HL-60 (cell line): ENCODE results near the gene FLOT1.

Experiments
- DNase-seq, 2 experiments: peaks; one replicate each; pipeline ENCODE4 v3.0.0-alpha.2; 2010 to 2020; ENCODE audit warnings: low read depth in 1 of 2, low spot score in 1 of 2
- H3K27ac ChIP-seq: fragments of 250-450 bp; sonication (Bioruptor Pico); replicated peaks from 2 replicates; pipeline ENCODE4 v1.5.1; 2020; ENCODE audit warnings: mild to moderate bottlenecking, moderate library complexity
- H3K27me3 ChIP-seq: fragments of 250-450 bp; sonication (Bioruptor Pico); 2 replicates; pipeline ENCODE4 v1.5.1; 2021; ENCODE audit warnings: mild to moderate bottlenecking, moderate library complexity; ENCODE audit not compliant: insufficient read depth, poor library complexity, severe bottlenecking
- H3K4me3 ChIP-seq: replicated peaks from 2 replicates; pipeline ENCODE4 v1.5.1; 2011; ENCODE audit warnings: mild to moderate bottlenecking, control low read depth, low read length; ENCODE audit not compliant: insufficient read depth
- GABPA ChIP-seq: IDR thresholded peaks from 2 replicates; pipeline ENCODE4 v1.6.1; 2012; ENCODE audit warnings: low read depth
- POLR2AphosphoS5 ChIP-seq: IDR thresholded peaks from 2 replicates; pipeline ENCODE4 v1.6.1; 2012; ENCODE audit warnings: low read depth
- SPI1 ChIP-seq: IDR thresholded peaks from 2 replicates; pipeline ENCODE4 v1.6.1; 2012; ENCODE audit warnings: low read depth, mild to moderate bottlenecking, borderline replicate concordance
- long read RNA-seq: library from polyadenylated mRNA; unstranded; transcript quantifications from one replicate; pipeline ENCODE4 v2.0.0, GENCODE V29; 2020
- TF ChIP-seq, protein P1 (sequence below): IDR thresholded peaks from one replicate; pipeline ENCODE4 v1.5.1; 2011; ENCODE audit warnings: low read length, control low read depth, inconsistent platforms; ENCODE audit not compliant: insufficient read depth
- TF ChIP-seq, protein P2 (sequence below): IDR thresholded peaks from 2 replicates; pipeline ENCODE4 v1.6.1; 2012; ENCODE audit warnings: low read depth; ENCODE audit not compliant: insufficient replicate concordance

FLOT1 gene, protein sequence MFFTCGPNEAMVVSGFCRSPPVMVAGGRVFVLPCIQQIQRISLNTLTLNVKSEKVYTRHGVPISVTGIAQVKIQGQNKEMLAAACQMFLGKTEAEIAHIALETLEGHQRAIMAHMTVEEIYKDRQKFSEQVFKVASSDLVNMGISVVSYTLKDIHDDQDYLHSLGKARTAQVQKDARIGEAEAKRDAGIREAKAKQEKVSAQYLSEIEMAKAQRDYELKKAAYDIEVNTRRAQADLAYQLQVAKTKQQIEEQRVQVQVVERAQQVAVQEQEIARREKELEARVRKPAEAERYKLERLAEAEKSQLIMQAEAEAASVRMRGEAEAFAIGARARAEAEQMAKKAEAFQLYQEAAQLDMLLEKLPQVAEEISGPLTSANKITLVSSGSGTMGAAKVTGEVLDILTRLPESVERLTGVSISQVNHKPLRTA
- long read RNA-seq, transcript FLOT1-201 (13 exons, 1,912 nt), result major isoform, 75 of 107 reads
- long read RNA-seq, partial matches to known transcripts, result 4 of 107 reads
- long read RNA-seq, other reads (novel, unspliced or antisense), result 28 of 107 reads

DNA sequence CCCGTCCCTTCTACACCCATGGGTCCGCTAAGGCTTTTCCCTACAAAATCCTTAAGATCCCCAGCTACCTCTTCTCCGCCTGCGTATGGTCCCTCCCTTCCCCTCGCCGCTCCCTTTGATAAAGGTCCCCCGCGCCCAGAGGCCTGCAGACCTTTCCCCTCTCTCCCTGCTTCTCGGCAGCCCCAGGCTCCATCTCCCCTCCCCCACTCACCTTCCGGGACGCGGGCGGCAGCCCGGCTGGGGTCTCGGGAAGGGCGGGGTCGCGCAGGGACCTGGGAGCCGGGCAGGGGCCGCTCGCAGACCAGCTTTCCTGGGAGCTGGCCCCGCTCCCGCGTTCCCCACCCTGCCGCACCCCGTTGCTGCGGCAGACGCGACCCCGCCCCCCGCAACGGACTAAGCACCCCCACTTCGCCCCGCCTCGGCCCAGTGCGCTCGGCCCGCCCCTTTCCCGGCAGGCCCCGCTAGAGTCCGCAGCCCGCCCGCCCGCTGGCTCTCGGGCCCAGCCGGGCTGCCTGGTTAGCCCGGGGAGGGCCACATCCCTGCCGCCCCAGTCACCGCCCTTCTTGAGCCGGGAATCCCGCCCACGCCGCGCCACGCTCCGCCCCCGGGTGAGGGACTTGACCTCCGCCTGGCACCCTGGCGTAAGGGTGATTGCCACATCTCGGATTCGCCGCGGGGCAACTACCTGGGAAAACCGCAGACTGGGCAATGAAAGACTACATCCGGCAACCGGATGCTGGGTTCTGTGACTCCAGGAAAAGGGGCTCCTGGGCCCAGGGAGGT, at the start of gene FLOT1:
Gene FLOT1 (minus strand): TSS at position 372 of the 783 bp plus-strand sequence. CDS start 498 bp downstream, outside the sequence.
- peak within 1 kb of the TSS; percentile 84 for H3K4me3 ChIP-seq
- TF ChIP-seq GABPA, result peak; percentile 24; the same call in 1 of the 2 replicates
- TF ChIP-seq, protein P1, sequence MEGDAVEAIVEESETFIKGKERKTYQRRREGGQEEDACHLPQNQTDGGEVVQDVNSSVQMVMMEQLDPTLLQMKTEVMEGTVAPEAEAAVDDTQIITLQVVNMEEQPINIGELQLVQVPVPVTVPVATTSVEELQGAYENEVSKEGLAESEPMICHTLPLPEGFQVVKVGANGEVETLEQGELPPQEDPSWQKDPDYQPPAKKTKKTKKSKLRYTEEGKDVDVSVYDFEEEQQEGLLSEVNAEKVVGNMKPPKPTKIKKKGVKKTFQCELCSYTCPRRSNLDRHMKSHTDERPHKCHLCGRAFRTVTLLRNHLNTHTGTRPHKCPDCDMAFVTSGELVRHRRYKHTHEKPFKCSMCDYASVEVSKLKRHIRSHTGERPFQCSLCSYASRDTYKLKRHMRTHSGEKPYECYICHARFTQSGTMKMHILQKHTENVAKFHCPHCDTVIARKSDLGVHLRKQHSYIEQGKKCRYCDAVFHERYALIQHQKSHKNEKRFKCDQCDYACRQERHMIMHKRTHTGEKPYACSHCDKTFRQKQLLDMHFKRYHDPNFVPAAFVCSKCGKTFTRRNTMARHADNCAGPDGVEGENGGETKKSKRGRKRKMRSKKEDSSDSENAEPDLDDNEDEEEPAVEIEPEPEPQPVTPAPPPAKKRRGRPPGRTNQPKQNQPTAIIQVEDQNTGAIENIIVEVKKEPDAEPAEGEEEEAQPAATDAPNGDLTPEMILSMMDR, result no peak
- peak; percentile 79 for TF ChIP-seq POLR2AphosphoS5
- TF ChIP-seq, protein P2, sequence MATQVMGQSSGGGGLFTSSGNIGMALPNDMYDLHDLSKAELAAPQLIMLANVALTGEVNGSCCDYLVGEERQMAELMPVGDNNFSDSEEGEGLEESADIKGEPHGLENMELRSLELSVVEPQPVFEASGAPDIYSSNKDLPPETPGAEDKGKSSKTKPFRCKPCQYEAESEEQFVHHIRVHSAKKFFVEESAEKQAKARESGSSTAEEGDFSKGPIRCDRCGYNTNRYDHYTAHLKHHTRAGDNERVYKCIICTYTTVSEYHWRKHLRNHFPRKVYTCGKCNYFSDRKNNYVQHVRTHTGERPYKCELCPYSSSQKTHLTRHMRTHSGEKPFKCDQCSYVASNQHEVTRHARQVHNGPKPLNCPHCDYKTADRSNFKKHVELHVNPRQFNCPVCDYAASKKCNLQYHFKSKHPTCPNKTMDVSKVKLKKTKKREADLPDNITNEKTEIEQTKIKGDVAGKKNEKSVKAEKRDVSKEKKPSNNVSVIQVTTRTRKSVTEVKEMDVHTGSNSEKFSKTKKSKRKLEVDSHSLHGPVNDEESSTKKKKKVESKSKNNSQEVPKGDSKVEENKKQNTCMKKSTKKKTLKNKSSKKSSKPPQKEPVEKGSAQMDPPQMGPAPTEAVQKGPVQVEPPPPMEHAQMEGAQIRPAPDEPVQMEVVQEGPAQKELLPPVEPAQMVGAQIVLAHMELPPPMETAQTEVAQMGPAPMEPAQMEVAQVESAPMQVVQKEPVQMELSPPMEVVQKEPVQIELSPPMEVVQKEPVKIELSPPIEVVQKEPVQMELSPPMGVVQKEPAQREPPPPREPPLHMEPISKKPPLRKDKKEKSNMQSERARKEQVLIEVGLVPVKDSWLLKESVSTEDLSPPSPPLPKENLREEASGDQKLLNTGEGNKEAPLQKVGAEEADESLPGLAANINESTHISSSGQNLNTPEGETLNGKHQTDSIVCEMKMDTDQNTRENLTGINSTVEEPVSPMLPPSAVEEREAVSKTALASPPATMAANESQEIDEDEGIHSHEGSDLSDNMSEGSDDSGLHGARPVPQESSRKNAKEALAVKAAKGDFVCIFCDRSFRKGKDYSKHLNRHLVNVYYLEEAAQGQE, result no peak
- peaks cover 5% of the 10 kb centered on the region for H3K27me3 ChIP-seq
- H3K27ac ChIP-seq, result peak within 1 kb of the TSS; percentile 67
- DNase-seq, result peak; percentile 98 to 99

DNA sequence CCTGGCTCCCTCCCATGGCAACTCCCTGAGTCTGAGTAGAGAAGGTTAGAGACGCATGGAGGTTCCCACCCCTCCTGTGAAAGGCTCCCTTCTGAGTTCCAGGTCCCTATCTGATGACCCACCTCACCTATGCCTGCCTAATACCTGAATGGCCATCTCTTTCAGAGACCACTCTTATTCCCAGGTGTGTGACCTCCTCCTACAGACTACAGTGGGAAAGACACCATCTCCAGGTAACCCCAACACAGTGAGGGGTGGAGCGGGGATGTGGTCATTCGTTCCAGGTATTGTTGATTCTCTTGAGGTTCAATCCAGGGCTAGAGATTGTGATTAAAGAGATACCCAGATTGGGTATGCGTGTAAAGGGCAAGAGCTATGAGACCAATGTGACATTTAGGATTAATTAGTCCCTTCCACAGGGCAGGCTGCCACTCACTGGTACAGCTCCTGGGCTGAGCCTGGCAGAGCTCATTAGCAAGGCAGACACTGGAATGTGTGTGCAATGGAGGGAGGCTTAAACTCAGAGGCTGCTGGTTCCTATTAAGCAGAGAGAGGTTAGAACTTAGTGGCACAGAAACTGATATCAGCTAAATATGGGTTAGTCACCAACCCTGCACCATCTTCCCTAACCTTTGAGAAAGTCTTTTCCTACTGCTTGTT, 48.4 kb upstream of the FLOT1 start:
- DNase-seq, result no peak
- no peak overlapping the region for H3K27ac ChIP-seq
- TF ChIP-seq SPI1 (no peak), GABPA (no peak), POLR2AphosphoS5 (no peak)
- TF ChIP-seq, protein P1, result no peak
- TF ChIP-seq, protein P2, result no peak
- no peak overlapping the region for H3K4me3 ChIP-seq
- no peaks in the 10 kb centered on the region for H3K27me3 ChIP-seq

DNA sequence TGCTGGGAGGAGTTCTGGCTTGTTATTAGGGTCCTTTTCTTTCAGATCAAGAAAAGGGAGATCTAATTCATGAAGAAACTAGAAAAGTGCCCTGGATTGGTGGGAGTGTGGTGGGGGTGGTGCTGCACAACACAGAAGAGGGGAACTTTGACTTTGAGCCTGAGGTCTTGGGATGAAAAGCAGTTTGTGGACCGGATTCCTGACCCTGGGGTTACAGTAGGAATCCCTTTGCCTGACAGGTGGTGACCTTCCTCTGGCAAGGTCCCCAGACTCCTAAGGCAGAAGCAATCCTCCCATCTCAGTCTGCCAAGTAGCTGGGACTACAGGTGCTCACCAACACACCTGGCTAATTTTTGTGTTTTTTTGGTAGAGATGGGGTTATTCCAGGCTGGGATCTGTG, 47.1 kb upstream of the FLOT1 start:
- TF ChIP-seq, protein P2, result no peak
- TF ChIP-seq POLR2AphosphoS5, result no peak
- TF ChIP-seq GABPA, result no peak
- TF ChIP-seq, protein P1, result no peak
- TF ChIP-seq SPI1, result no peak
- Histone ChIP-seq H3K27me3 (no peaks in the 10 kb centered on the region), H3K27ac (no peak overlapping the region), H3K4me3 (no peak overlapping the region)
- no peak for DNase-seq
